Stimulated activated effector memory CD8-positive, alpha-beta T cell treated with anti-CD3 and anti-CD28 coated beads, Interleukin-12 subunit alpha, Interleukin-12 subunit beta, amount 100 ng/mL, for 72 hours (primary cell): ENCODE measurements around the gene SBNO2.
"Not testable (repeated sequence)": the region's sequence is repeated elsewhere in the genome, so short reads cannot be mapped to it uniquely, and the experiment has no call there.

Source experiments
- ATAC-seq: fragments of 150-1000 bp; cut with Tn5 transposase; 2 replicates; pipeline ENCODE4 v1.10.0; 2021
- DNase-seq, 2 donors: peaks; one replicate each; pipeline ENCODE4 v3.0.0; 2021 to 2022; ENCODE audit warnings: low spot score in 2 of 2
- H3K27ac Mint-ChIP-seq: one replicate; pipeline ENCODE4 v1.8.0; 2022; ENCODE audit warnings: mild to moderate bottlenecking, mixed read lengths
- H3K36me3 Mint-ChIP-seq: one replicate; pipeline ENCODE4 v1.8.0; 2022; ENCODE audit warnings: mild to moderate bottlenecking, mixed read lengths
- H3K4me1 Mint-ChIP-seq: one replicate; pipeline ENCODE4 v1.8.0; 2022; ENCODE audit warnings: mixed read lengths
- H3K4me3 Mint-ChIP-seq: one replicate; pipeline ENCODE4 v1.8.0; 2022; ENCODE audit warnings: mild to moderate bottlenecking, mixed read lengths
- H3K9me3 Mint-ChIP-seq: one replicate; pipeline ENCODE4 v1.8.0; 2022; ENCODE audit warnings: mixed read lengths

Gene SBNO2

DNA sequence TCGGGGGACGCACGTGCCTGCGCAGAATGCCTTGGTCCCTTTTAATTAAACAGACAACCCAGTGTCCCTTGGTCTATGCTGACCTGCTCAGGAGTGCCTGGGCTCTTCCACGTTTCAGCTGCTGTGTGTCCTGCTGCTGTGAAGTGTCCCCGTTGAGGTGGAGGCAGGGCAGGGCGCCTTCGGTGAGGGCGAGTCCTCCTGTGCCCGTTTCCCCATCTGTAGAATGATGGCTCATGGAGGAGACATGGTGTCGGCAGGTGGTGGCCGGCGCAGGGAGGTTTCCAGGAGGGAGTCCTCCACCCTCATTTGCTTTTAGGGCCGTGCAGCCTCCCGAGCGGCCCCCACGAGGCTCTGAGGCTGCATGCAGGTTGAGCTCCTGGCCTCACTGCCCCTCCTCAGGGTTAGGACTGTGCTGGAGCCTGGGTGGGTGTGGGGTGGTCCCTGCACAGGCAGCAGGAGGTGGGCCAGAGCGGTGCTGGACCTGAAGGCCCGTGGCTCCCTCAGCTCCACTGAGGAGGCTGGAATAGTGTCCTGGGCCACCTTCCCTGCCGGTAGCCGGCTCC lies 40.3 kb upstream of the SBNO2 start:
- no peak for DNase-seq
- Mint-ChIP-seq H3K9me3 (no peaks in the 10 kb centered on the region), H3K4me1 (peaks cover 27% of the 10 kb centered on the region), H3K27ac (peak overlapping the region; percentile 96), H3K4me3 (peak overlapping the region; percentile 73), H3K36me3 (peaks cover 45% of the 10 kb centered on the region)
- ATAC-seq, result no peak

DNA sequence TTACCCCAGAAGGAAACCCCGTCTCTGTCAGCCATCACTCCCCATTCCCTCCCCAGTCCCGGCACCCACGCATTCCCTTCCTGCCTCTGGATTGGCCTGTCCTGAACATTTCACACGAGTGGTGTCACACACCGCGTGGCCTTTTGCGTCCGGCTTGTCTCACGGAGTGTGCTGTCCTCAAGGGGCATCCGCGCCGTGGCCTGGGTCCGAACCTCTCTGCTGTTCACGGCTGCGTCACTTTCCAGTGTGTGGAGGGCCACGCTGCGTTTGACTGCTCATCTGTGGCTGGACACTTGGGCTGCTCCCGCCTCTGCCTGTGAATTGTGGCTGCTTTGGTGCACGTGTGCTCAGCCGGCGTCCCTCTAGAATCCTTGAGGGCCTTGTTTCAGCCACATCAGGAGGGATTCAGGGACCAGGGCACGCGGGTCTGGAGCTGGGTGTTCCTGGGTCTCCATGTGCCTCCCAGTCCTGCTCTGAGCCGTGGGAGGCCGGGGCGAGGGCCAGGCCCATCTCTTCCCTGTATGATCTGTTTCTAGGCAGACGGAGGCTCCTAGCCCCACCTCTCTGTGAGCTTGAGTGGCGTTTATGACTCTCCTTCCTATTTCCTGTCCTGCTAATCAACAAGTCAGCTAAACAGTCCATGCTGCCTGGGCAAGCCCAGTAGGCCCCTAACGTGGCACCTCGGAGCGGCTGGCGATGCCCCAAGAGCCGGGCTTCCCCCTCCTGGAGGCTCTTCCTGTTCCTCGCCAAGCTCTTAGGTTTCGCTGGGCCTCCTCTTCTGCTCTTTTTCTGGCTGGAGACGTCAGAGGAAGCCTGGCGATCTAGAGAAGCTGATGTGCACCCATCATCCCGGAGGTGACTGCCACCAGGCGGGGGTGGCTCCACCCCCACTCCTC lies 39.6 kb upstream of the SBNO2 start:
- H3K4me3 Mint-ChIP-seq, result peak overlapping the region; percentile 73
- no peaks in the 10 kb centered on the region for H3K9me3 Mint-ChIP-seq
- H3K36me3 Mint-ChIP-seq, result peaks cover 52% of the 10 kb centered on the region
- DNase-seq, result no peak
- peak overlapping the region; percentile 96 for H3K27ac Mint-ChIP-seq
- ATAC-seq, result peak; percentile 89
- peaks cover 27% of the 10 kb centered on the region for H3K4me1 Mint-ChIP-seq

DNA sequence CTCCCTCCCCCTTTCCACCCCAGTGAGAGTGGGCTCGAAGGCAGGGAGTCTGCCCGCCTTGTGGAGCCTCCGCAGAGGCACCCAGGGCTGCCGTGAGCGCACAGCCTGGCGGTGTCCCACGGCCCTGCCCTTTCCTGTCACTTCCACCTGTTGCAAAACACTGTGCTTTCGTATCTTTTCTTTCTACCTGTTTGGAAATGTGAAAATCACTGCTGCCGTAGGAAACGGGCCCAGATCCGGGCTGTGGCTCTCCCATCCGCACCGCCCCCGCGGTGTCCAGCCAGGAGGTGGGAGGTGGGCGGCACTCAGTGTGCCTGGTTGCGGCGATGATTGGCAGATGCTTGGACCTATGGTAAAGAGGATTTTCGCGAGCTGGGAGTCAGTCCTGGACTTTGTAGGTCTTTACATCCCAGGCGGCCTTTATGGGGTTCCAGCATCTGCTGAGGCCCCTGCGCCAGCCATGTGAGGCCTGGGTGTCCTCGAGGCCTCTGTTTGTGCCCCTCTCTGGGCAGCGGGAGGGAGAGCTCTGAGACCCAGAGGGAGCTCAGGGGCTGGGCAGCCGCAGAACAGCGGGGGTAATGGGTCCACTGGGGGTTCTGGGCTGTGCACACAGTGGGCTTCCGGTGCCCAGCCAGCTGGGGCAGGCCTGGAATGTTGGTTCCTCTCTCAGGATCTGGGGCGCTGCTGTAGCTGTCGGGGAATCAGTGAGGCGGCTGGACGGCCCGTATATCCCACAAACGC lies 37.6 kb upstream of the SBNO2 start:
- Mint-ChIP-seq H3K4me1 (peaks cover 45% of the 10 kb centered on the region), H3K4me3 (no peak overlapping the region), H3K36me3 (peaks cover 71% of the 10 kb centered on the region), H3K9me3 (no peaks in the 10 kb centered on the region), H3K27ac (no peak overlapping the region)
- ATAC-seq, result no peak
- DNase-seq, result no peak

DNA sequence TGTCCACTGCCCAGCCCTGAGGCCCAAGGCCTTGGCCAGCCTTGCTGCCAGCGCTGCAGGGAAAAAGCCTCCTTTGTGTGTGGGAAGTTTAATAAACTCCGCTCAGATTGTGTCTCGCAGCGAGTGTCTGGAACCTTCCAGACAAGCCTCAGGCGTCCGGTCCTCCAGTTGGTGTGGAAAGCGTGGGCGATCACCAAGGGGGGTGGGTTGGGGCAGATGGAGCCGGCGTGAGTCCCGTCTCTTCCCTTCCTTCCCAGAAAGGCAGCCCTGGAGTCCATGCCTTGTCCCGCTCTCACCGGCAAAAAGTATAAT lies 36.1 kb upstream of the SBNO2 start:
- ATAC-seq (no peak), DNase-seq (no peak)
- Mint-ChIP-seq H3K4me1 (peaks cover 46% of the 10 kb centered on the region), H3K27ac (no peak overlapping the region), H3K4me3 (no peak overlapping the region), H3K9me3 (no peaks in the 10 kb centered on the region), H3K36me3 (peaks cover 65% of the 10 kb centered on the region)

DNA sequence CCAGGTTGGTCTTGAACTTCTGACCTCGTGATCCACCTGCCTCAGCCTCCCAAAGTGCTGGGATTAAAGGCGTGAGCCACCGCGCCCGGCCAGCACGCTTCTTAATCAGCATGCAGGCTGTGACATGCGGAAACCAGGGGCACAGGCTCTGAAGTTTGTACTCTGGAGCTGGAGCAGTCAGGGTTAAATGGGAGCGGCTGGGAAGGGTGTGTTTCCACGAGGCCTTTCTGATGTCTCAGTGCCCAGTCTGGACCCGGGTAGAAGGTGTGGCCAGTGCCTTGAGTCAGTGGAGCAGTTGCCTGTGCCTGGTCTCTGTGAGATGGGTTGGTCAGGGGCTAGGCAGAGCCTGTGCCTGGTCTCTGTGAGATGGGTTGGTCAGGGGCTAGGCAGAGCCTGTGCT lies 34.8 kb upstream of the SBNO2 start:
- peaks cover 40% of the 10 kb centered on the region for H3K4me1 Mint-ChIP-seq
- H3K27ac Mint-ChIP-seq, ATAC-seq, DNase-seq, H3K9me3 Mint-ChIP-seq: not testable (repeated sequence)
- H3K36me3 Mint-ChIP-seq, result peaks cover 62% of the 10 kb centered on the region
- peak overlapping the region; percentile 98 for H3K4me3 Mint-ChIP-seq

DNA sequence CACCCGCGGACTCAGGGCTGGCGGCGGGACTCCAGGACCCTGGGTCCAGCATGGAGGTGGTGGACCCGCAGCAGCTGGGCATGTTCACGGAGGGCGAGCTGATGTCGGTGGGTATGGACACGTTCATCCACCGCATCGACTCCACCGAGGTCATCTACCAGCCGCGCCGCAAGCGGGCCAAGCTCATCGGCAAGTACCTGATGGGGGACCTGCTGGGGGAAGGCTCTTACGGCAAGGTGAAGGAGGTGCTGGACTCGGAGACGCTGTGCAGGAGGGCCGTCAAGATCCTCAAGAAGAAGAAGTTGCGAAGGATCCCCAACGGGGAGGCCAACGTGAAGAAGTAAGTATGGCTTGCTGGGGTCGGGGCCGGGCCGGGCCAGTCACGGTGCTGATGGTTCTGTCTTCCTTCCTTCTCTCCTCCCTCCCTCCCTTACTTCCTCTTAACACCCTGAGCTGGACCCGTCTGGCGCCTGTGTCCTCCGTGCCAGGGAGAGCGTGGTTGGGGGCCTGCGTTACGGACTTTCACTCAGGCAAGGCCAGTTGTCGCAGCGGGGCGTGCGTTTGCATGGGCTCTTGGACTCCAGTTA lies 32.9 kb upstream of the SBNO2 start:
- Mint-ChIP-seq H3K4me3 (peak overlapping the region; percentile 98), H3K27ac (peak overlapping the region; percentile 97)

DNA sequence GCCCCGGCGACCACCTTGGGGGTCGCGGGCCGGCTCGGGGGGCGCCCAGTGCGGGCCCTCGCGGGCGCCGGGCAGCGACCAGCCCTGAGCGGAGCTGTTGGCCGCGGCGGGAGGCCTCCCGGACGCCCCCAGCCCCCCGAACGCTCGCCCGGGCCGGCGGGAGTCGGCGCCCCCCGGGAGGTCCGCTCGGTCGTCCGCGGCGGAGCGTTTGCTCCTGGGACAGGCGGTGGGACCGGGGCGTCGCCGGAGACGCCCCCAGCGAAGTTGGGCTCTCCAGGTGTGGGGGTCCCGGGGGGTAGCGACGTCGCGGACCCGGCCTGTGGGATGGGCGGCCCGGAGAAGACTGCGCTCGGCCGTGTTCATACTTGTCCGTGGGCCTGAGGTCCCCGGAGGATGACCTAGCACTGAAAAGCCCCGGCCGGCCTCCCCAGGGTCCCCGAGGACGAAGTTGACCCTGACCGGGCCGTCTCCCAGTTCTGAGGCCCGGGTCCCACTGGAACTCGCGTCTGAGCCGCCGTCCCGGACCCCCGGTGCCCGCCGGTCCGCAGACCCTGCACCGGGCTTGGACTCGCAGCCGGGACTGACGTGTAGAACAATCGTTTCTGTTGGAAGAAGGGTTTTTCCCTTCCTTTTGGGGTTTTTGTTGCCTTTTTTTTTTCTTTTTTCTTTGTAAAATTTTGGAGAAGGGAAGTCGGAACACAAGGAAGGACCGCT lies 32.2 kb upstream of the SBNO2 start:
- H3K4me1 Mint-ChIP-seq, result peaks cover 35% of the 10 kb centered on the region
- DNase-seq (peak in 1 of 2 donors; percentile 60), ATAC-seq (no peak)
- H3K4me3 Mint-ChIP-seq, result peak overlapping the region; percentile 98
- peak overlapping the region; percentile 97 for H3K27ac Mint-ChIP-seq
- peaks cover 37% of the 10 kb centered on the region for H3K36me3 Mint-ChIP-seq
- no peaks in the 10 kb centered on the region for H3K9me3 Mint-ChIP-seq

More for the DNA sequence above, 32.9 kb upstream of the SBNO2 start:
- Mint-ChIP-seq H3K4me1 (peaks cover 42% of the 10 kb centered on the region), H3K9me3 (no peaks in the 10 kb centered on the region), H3K36me3 (peaks cover 44% of the 10 kb centered on the region)
- DNase-seq (peak in 1 of 2 donors; percentile 66), ATAC-seq (no peak)

DNA sequence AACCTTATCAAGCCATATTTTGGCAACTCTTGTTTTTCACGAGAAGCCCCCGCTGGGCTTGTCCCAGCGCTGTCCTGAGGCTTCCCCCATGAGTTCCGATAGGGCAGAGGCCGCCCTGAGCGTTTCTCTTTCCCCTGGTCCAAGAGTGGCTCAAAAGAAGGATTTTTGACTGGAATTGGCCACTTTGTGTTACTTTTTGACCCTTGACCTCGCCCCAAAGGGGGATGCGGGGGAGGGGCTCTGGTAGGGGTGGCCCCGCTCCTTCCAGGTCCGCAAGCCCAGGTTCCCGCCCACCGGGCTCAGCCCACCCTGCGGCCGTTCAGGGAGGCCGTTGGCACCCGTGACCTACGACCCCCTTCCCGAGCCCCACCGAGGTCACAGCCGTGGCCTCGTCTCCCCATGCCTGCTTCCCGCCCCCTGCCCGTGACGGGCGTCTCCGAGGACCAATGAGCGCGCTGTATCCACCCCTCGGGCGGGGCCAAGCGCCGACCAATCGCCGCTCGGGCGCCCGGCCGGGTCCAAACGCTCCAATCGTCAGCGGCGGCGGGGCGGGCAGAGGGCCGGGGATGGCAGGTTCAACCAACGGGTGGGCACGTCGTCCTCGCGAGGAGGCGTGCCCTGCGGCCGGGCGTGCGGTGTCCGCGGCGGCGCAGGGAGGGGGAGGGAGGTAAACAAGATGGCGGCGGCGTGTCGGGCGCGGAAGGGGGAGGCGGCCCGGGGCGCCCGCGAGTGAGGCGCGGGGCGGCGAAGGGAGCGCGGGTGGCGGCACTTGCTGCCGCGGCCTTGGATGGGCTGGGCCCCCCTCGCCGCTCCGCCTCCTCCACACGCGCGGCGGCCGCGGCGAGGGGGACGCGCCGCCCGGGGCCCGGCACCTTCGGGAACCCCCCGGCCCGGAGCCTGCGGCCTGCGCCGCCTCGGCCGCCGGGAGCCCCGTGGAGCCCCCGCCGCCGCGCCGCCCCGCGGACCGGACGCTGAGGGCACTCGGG lies 31.3 kb upstream of the SBNO2 start, which contains the start of gene STK11:
Gene STK11, plus strand, starts transcription at position 665 of the 986 bp plus-strand sequence. CDS start 1,136 bp downstream, outside the sequence.
- DNase-seq (peak; percentile 100), ATAC-seq (peak; percentile 97)
- Mint-ChIP-seq H3K4me1 (peaks cover 35% of the 10 kb centered on the region), H3K9me3 (no peaks in the 10 kb centered on the region), H3K27ac (peak within 1 kb of the TSS; percentile 97), H3K36me3 (peaks cover 30% of the 10 kb centered on the region), H3K4me3 (peak within 1 kb of the TSS; percentile 98)

DNA sequence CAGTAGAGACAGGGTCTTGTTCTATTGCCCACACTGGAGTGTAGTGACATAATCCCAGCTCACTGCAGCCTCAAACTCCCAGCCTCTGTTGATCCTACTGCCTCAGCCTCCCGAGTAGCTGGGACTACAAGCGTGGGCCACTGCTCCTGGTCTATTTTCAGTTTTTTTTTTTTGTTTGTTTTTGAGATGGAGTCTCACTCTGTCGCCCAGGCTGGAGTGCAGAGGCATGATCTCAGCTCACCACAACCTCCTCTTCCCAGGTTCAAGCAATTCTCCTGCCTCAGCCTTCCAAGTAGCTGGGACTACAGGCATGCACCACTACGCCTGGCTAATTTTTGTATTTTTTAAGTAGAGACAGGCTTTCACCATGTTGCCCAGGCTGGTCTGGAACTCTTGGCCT lies 26.5 kb upstream of the SBNO2 start:
- not testable (repeated sequence) for H3K36me3 Mint-ChIP-seq, ATAC-seq, DNase-seq, H3K4me3 Mint-ChIP-seq, H3K27ac Mint-ChIP-seq, H3K9me3 Mint-ChIP-seq
- H3K4me1 Mint-ChIP-seq, result peaks cover 10% of the 10 kb centered on the region

DNA sequence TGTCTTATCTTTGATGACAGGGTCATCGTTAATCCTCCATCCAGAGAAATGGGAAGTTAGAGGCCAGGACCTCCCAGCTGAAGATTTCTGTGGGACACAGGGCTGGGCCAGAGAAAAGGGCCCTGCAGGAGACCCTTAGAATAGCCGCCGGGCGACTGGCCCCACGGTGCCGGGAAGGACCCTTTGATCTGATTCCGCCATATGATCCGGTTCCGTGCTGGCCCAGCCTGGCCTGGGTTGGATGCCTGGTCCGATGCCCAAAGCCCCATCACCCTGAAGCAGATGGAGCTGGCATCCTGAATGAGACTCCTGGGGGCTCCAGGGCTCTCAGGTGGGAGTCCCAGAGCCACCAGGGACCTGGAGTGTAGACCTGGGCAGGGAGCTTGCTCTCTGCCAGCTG lies 25.5 kb upstream of the SBNO2 start:
- Mint-ChIP-seq H3K36me3 (no peaks in the 10 kb centered on the region), H3K9me3 (no peaks in the 10 kb centered on the region), H3K4me3 (no peak overlapping the region), H3K27ac (no peak overlapping the region), H3K4me1 (peaks cover 10% of the 10 kb centered on the region)
- ATAC-seq, result no peak
- DNase-seq, result no peak

DNA sequence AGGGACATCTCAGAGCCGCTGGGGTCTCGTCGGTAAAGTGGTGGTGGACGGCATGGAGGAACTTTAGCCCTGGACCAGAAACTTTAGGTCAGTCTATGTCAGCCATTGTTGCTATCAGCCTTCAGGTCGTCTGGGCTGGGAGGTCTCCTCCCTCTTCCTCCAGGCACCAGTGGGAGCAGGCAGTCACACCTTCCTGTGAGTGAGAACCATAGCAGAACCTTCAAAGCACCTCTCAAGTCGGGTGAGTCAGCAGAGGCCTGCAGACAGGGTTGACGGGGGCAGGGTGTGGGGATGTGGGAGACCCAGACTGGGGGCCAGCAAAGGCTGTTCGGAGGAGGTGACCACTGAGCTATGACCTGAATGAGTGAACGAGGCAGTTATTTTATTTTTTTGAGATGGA lies 15.4 kb upstream of the SBNO2 start:
- H3K4me1 Mint-ChIP-seq, result peaks cover 27% of the 10 kb centered on the region
- peak overlapping the region; percentile 36 for H3K4me3 Mint-ChIP-seq
- H3K9me3 Mint-ChIP-seq, result no peaks in the 10 kb centered on the region
- ATAC-seq, result peak; percentile 88
- DNase-seq, result peak in 1 of 2 donors; percentile 70
- H3K36me3 Mint-ChIP-seq, result peaks cover 8% of the 10 kb centered on the region
- H3K27ac Mint-ChIP-seq, result peak overlapping the region; percentile 81

DNA sequence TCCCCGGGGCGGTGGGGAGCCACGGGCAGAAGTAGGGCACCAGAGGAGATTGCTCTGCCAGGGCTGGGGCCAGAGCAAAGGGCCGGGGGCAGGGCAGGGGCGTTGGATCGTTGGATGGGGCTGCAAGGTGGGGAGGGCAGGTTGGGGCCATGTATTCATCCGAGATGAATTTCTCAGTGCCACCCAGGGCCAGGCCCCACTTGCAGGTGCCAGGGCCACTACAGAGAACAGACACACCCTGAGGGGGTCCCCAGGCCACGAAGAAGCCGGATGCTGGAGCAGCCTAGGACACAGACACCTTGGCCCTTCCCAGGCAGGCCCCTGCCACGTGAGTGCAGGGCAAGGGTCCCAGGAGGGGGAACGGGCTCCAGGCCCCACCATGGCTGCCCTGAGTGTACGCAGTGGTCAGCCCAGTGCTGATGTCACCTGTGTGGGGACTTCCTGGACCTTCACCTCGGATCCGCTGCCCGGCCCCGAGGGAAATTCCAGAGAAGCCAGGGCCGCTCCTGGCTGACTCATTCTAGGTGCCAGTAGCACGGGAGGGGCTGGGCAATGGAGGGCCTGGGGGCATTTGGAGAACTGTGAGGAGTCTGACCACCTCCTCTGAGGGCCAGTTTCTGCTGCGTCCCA lies 9.6 kb upstream of the SBNO2 start:
- Mint-ChIP-seq H3K4me1 (peaks cover 25% of the 10 kb centered on the region), H3K36me3 (no peaks in the 10 kb centered on the region), H3K4me3 (no peak overlapping the region), H3K27ac (no peak overlapping the region), H3K9me3 (no peaks in the 10 kb centered on the region)
- ATAC-seq (peak; percentile 42), DNase-seq (no peak)

DNA sequence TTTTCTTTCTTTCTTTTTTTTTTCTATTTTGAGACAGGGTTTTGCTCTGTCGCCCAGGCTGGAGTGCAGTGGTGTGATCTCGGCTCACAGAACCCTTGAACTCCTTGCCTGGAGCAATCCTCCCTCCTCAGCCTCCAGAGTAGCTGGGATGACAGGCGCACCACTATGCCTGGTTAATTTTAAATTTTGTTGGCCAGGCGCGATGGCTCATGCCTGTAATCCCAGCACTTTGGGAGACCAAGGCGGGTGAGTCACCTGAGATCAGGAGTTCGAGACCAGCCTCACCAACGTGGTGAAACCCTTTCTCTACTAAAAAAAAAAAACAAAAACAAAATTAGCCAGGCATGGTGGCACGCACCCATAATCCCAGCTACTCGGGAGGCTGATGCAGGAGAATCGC lies 8.7 kb upstream of the SBNO2 start:
- ATAC-seq (no peak), DNase-seq (no peak)
- H3K9me3 Mint-ChIP-seq, result no peaks in the 10 kb centered on the region
- no peaks in the 10 kb centered on the region for H3K36me3 Mint-ChIP-seq
- peaks cover 27% of the 10 kb centered on the region for H3K4me1 Mint-ChIP-seq
- H3K27ac Mint-ChIP-seq, result no peak overlapping the region
- no peak overlapping the region for H3K4me3 Mint-ChIP-seq
